ENCODE results near the gene RFNG. TPM values are rescaled to one million over a fixed set of nuclear protein-coding genes. Genes with fewer than 3 reads are reported as not detected.

RFNG gene
- polyA plus RNA-seq, 1 donor (not counting 4 experiments of a cell fraction or from before 2014, with no cell fraction given): 10.2 TPM

DNA sequence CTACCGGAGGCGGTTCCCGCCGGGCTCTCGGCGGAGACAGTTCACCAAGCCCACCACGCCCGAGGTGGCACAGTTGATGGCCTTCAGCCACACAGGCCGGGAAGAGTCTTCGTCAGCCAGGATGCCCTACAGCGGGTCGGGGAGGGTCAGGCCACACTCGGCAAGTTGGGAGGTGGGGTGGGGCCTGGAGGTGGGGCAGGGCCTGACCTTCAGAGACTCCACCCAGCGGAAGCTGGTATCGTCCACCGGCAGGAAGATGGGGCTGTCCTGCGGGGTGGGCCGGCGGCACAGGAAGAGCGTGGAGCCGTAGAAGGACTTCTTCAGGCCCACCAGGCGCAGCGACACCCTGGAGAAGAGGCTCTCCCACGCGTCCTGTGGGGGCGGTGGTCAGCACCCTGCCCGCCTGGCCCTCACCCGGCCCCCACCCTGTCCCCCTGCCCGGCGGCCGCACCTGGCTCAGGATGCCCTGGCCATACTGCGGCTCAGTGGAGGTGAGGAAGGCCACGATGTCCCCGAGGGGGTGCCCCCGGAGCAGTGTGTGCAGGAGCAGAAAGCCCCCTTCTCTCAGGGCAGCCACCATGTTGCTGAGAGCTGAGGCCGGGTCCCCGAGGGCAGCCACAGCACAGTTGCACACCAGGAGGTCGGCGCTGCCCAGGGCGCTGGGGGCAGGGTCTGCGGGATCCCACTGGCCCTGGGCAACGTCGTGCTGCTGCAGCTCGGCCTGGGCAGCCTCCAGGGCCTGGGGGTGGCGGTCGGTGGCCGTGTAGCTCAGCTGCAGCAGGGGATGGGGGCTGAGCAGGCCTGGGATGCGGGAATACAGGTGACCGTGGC, 33.6 kb upstream of the RFNG start:
- no peak overlapping the region for H3K4me2 ChIP-seq (ENCODE audit: control insufficient read depth, extremely low read depth, insufficient read depth, low read depth, low read length)
- H2AFZ ChIP-seq (ENCODE audit: control insufficient read depth, low read length): no peak overlapping the region
- H3K27me3 ChIP-seq (ENCODE audit: control insufficient read depth, extremely low read depth, insufficient read depth, low read length): no peaks in the 10 kb centered on the region
- H4K20me1 ChIP-seq (ENCODE audit: control insufficient read depth, extremely low read depth, insufficient read depth, low read length): peaks cover 31% of the 10 kb centered on the region
- dilution Hi-C loops (cut with MboI; ENCODE audit: extremely low pct_ligation_motif_present, low sequenced_read_pairs): no loop called here
- no peak overlapping the region for H3K27ac ChIP-seq (ENCODE audit: control insufficient read depth, insufficient read depth, low read length)
- peaks cover 32% of the 10 kb centered on the region for H3K79me2 ChIP-seq (ENCODE audit: control insufficient read depth, insufficient read depth, low read length)
- H3K36me3 ChIP-seq (ENCODE audit: control insufficient read depth in 2 of 2, extremely low read depth in 1 of 2, insufficient read depth in 2 of 2, low read length in 2 of 2): peaks cover 70 to 75% of the 10 kb centered on the region in 2 experiments
- no peaks in the 10 kb centered on the region for H3K9me3 ChIP-seq (ENCODE audit: control insufficient read depth, low read depth, low read length)
- FAIRE-seq: no peak
- no peaks in the 10 kb centered on the region for H3K9me1 ChIP-seq (ENCODE audit: control insufficient read depth, extremely low read depth, insufficient read depth, low read length)
- H3K4me1 ChIP-seq (ENCODE audit: control insufficient read depth, extremely low read depth, insufficient read depth, low read length): no peaks in the 10 kb centered on the region
- no peak for DNase-seq (ENCODE audit: low read depth, low spot score)
- H3K9ac ChIP-seq (ENCODE audit: control insufficient read depth, extremely low read depth, insufficient read depth, low read length): no peak overlapping the region
- no peak for TF ChIP-seq EZH2 (IDR thresholded peaks at IDR 0.05; ENCODE audit: low read length)
- TF ChIP-seq, protein P1, sequence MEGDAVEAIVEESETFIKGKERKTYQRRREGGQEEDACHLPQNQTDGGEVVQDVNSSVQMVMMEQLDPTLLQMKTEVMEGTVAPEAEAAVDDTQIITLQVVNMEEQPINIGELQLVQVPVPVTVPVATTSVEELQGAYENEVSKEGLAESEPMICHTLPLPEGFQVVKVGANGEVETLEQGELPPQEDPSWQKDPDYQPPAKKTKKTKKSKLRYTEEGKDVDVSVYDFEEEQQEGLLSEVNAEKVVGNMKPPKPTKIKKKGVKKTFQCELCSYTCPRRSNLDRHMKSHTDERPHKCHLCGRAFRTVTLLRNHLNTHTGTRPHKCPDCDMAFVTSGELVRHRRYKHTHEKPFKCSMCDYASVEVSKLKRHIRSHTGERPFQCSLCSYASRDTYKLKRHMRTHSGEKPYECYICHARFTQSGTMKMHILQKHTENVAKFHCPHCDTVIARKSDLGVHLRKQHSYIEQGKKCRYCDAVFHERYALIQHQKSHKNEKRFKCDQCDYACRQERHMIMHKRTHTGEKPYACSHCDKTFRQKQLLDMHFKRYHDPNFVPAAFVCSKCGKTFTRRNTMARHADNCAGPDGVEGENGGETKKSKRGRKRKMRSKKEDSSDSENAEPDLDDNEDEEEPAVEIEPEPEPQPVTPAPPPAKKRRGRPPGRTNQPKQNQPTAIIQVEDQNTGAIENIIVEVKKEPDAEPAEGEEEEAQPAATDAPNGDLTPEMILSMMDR (optimal IDR thresholded peaks at IDR 0.05 in 1 of 3, IDR thresholded peaks at IDR 0.05 in 1 of 3, conservative IDR thresholded peaks at IDR 0.05 in 1 of 3; ENCODE audit: extremely low read depth in 1 of 3, insufficient read depth in 2 of 3, low read length in 3 of 3): no peak
- no peak overlapping the region for H3K4me3 ChIP-seq (ENCODE audit: control insufficient read depth in 2 of 3, extremely low read depth in 1 of 3, insufficient read depth in 2 of 3, low read depth in 1 of 3, low read length in 3 of 3)

DNA sequence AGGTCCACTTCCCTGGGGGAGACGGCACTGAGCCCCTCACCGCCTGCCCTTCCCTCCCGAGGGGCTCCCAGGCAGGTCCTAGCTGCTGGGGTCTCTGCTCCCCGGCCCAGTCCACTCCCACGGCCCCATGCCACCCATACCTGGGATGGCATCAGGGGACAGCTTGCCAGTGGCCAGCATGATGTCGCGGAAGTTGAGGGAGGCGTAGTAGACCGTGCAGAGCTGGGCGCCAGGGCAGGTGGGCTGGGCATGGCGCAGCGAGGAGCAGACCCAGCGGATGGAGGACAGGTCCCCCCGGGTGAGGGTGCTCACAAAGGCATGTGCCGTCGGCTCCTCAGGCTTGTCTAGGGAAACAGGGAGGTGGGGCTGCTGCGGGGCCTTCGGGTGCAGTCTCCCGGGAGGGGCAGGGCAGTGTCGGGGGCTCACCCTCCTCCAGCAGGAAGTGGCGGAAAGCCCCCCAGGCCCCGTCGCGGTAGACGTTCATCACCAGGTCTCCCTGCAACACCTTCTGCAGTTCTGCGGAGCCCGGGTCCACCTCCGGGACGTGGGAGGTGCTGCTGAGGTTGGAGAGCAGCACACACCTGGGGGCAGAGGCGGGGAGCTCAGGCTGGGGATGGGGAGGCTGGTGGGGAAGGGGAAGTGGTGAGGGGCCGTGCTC, 32.9 kb upstream of the RFNG start:
- Histone ChIP-seq H3K79me2 (ENCODE audit: control insufficient read depth, insufficient read depth, low read length) (peaks cover 25% of the 10 kb centered on the region), H3K36me3 (ENCODE audit: control insufficient read depth in 2 of 2, extremely low read depth in 1 of 2, insufficient read depth in 2 of 2, low read length in 2 of 2) (peaks cover 72 to 74% of the 10 kb centered on the region in 2 experiments)
- no peak for FAIRE-seq

More for the DNA sequence above, 32.9 kb upstream of the RFNG start:
- DNase-seq (ENCODE audit: low read depth, low spot score): no peak
- Histone ChIP-seq H3K9me3 (ENCODE audit: control insufficient read depth, low read depth, low read length) (no peaks in the 10 kb centered on the region), H3K4me3 (ENCODE audit: control insufficient read depth in 2 of 3, extremely low read depth in 1 of 3, insufficient read depth in 2 of 3, low read depth in 1 of 3, low read length in 3 of 3) (no peak overlapping the region), H3K4me2 (ENCODE audit: control insufficient read depth, extremely low read depth, insufficient read depth, low read depth, low read length) (no peak overlapping the region), H3K27me3 (ENCODE audit: control insufficient read depth, extremely low read depth, insufficient read depth, low read length) (no peaks in the 10 kb centered on the region), H3K9ac (ENCODE audit: control insufficient read depth, extremely low read depth, insufficient read depth, low read length) (no peak overlapping the region), H3K9me1 (ENCODE audit: control insufficient read depth, extremely low read depth, insufficient read depth, low read length) (no peaks in the 10 kb centered on the region), H2AFZ (ENCODE audit: control insufficient read depth, low read length) (no peak overlapping the region), H4K20me1 (ENCODE audit: control insufficient read depth, extremely low read depth, insufficient read depth, low read length) (peaks cover 28% of the 10 kb centered on the region), H3K4me1 (ENCODE audit: control insufficient read depth, extremely low read depth, insufficient read depth, low read length) (no peaks in the 10 kb centered on the region), H3K27ac (ENCODE audit: control insufficient read depth, insufficient read depth, low read length) (no peak overlapping the region)
- dilution Hi-C loops (cut with MboI; ENCODE audit: extremely low pct_ligation_motif_present, low sequenced_read_pairs): no loop called here
- TF ChIP-seq, protein P1 (optimal IDR thresholded peaks at IDR 0.05 in 1 of 3, IDR thresholded peaks at IDR 0.05 in 1 of 3, conservative IDR thresholded peaks at IDR 0.05 in 1 of 3; ENCODE audit: extremely low read depth in 1 of 3, insufficient read depth in 2 of 3, low read length in 3 of 3): no peak
- no peak for TF ChIP-seq EZH2 (IDR thresholded peaks at IDR 0.05; ENCODE audit: low read length)

Data from keratinocyte (primary cell).